IMR-90 (cell line): ENCODE data around the gene RPS6KA3. TPM values are rescaled to one million over a fixed set of nuclear protein-coding genes. Genes with fewer than 3 reads are reported as not detected.

Source experiments
- ATAC-seq: fragments of 200-7000 bp; cut with Tn5 transposase; 2 replicates; pipeline ENCODE4 v1.9.1; 2020; ENCODE audit warnings: low read depth, mild to moderate bottlenecking, moderate library complexity
- BruUV-seq: library from RNA; stranded (reverse); fragments of 400-500 nt; replicated peaks from 2 replicates; lab custom pipeline; 2021; lab: Mats Ljungman, UMichigan
- CTCF ChIA-PET: fragments of 300-600 bp; formaldehyde crosslinking; extraction: SDS; loops from one replicate; lab custom pipeline; 2021; ENCODE audit warnings: antibody characterized with exemption; lab: Yijun Ruan, JAX
- POLR2A ChIA-PET: fragments of 300-600 bp; sonication (Branson Sonifier 250); formaldehyde crosslinking; loops from one replicate; lab custom pipeline; 2022; ENCODE audit warnings: antibody characterized with exemption; ENCODE audit not compliant: unreplicated experiment; lab: Charles Lee
- DNase-seq: peaks from one replicate; pipeline ENCODE4 v3.0.0; 2013
- H2AFZ ChIP-seq: replicated peaks from 2 replicates; pipeline ENCODE3; 2013; ENCODE audit warnings: low read length, mild to moderate bottlenecking; ENCODE audit not compliant: poor library complexity
- H2AK5ac ChIP-seq: 2 replicates; pipeline ENCODE4 v1.6.1; 2013; ENCODE audit warnings: low read depth, low read length, inconsistent platforms
- H2AK9ac ChIP-seq: replicated peaks from 2 replicates; pipeline ENCODE3; 2013; ENCODE audit warnings: mild to moderate bottlenecking, low read depth, low read length, moderate library complexity; ENCODE audit not compliant: poor library complexity
- H2BK120ac ChIP-seq: 2 replicates; pipeline ENCODE4 v1.6.1; 2013; ENCODE audit warnings: low read depth, low read length, inconsistent platforms
- H2BK15ac ChIP-seq: 3 replicates; pipeline ENCODE4 v1.6.1; 2013; ENCODE audit warnings: low read depth, low read length, inconsistent platforms
- H2BK20ac ChIP-seq: 2 replicates; pipeline ENCODE4 v1.6.1; 2013; ENCODE audit warnings: low read depth, mild to moderate bottlenecking, inconsistent platforms, low read length, moderate library complexity
- H2BK5ac ChIP-seq: 2 replicates; pipeline ENCODE4 v1.6.1; 2013; ENCODE audit warnings: mild to moderate bottlenecking, low read depth, low read length, inconsistent platforms; ENCODE audit not compliant: poor library complexity, severe bottlenecking
- H3K14ac ChIP-seq: replicated peaks from 2 replicates; pipeline ENCODE4 v1.6.1; 2013; ENCODE audit warnings: low read depth, low read length, inconsistent platforms
- H3K18ac ChIP-seq: 2 replicates; pipeline ENCODE4 v1.6.1; 2013; ENCODE audit warnings: low read depth, low read length, control low read depth
- H3K23ac ChIP-seq: 2 replicates; pipeline ENCODE4 v1.6.1; 2013; ENCODE audit warnings: low read depth, low read length, inconsistent platforms
- H3K27ac ChIP-seq: 2 replicates; pipeline ENCODE4 v1.5.1; 2013; ENCODE audit warnings: mild to moderate bottlenecking, control low read depth, low read length; ENCODE audit not compliant: insufficient read depth
- H3K27me3 ChIP-seq: 2 replicates; pipeline ENCODE4 v1.6.1; 2013; ENCODE audit warnings: low read length; ENCODE audit not compliant: control insufficient read depth, insufficient read depth
- H3K36me3 ChIP-seq: 2 replicates; pipeline ENCODE4 v1.6.1; 2013; ENCODE audit warnings: low read length, mixed read lengths; ENCODE audit not compliant: control insufficient read depth, insufficient read depth
- H3K4ac ChIP-seq: 2 replicates; pipeline ENCODE4 v1.6.1; 2013; ENCODE audit warnings: low read depth, low read length, inconsistent platforms
- H3K4me1 ChIP-seq: 2 replicates; pipeline ENCODE4 v1.6.1; 2013; ENCODE audit warnings: low read length, mixed read lengths; ENCODE audit not compliant: control insufficient read depth, insufficient read depth
- H3K4me2 ChIP-seq: 2 replicates; pipeline ENCODE4 v1.6.1; 2013; ENCODE audit warnings: low read depth, mild to moderate bottlenecking, control low read depth, low read length, moderate library complexity
- H3K4me3 ChIP-seq: 2 replicates; pipeline ENCODE4 v1.5.1; 2013; ENCODE audit warnings: low read depth, mild to moderate bottlenecking, control low read depth, low read length, moderate library complexity; ENCODE audit not compliant: insufficient read depth
- H3K56ac ChIP-seq: 2 replicates; pipeline ENCODE4 v1.6.1; 2013; ENCODE audit warnings: low read length, inconsistent platforms; ENCODE audit not compliant: insufficient read depth; ENCODE audit errors: extremely low read depth
- H3K79me1 ChIP-seq, 2 experiments: 2 replicates each; pipeline ENCODE4 v1.6.1; 2013; ENCODE audit warnings: low read length in 2 of 2, inconsistent platforms in 1 of 2, low read depth in 1 of 2
- H3K9ac ChIP-seq: 2 replicates; pipeline ENCODE4 v1.6.1; 2013; ENCODE audit warnings: low read depth, low read length, control low read depth
- H3K9me1 ChIP-seq: 2 replicates; pipeline ENCODE4 v1.6.1; 2013; ENCODE audit warnings: low read length, inconsistent platforms; ENCODE audit not compliant: insufficient read depth
- H3K9me3 ChIP-seq: 2 replicates; pipeline ENCODE4 v1.6.1; 2013; ENCODE audit warnings: low read length; ENCODE audit not compliant: control insufficient read depth, insufficient read depth
- H4K20me1 ChIP-seq: 2 replicates; pipeline ENCODE4 v1.6.1; 2013; ENCODE audit warnings: low read length, inconsistent platforms; ENCODE audit not compliant: insufficient read depth
- H4K5ac ChIP-seq: 2 replicates; pipeline ENCODE4 v1.6.1; 2013; ENCODE audit warnings: mild to moderate bottlenecking, low read depth, low read length, control low read depth
- H4K8ac ChIP-seq, 2 experiments: 2 replicates each; pipeline ENCODE4 v1.6.1; 2013; ENCODE audit warnings: low read depth in 2 of 2, low read length in 2 of 2, control low read depth in 1 of 2, inconsistent platforms in 1 of 2
- H4K91ac ChIP-seq: 2 replicates; pipeline ENCODE4 v1.6.1; 2013; ENCODE audit warnings: low read depth, low read length, inconsistent platforms; ENCODE audit not compliant: insufficient read depth
- FOS ChIP-seq: fragments of 150-350 bp; IDR thresholded peaks from 2 replicates; pipeline ENCODE4 v1.6.1; 2016; ENCODE audit warnings: low read depth, low read length
- WGBS, 2 experiments: methylation state at CpG; one replicate each; pipeline versions ENCODE4 v1.1.5 to v1.1.7; 2013; ENCODE audit warnings: missing lambda C conversion rate in 2 of 2; ENCODE audit not compliant: insufficient read length in 1 of 2; ENCODE audit errors: extremely low coverage in 2 of 2; 5-methylcytosine and 5-hydroxymethylcytosine counted together
- dilution Hi-C: fragments of 300-500 bp; cut with HindIII; formaldehyde crosslinking; loops from one replicate; pipeline ENCODE4 v1.14.3; 2018; ENCODE audit warnings: low sequenced_read_pairs; ENCODE audit not compliant: unreplicated experiment
- in situ Hi-C: fragments of 300-500 bp; cut with MboI; formaldehyde crosslinking; loops from 3 replicates; pipeline ENCODE4 v1.14.3; 2019; ENCODE audit warnings: low sequenced_read_pairs, inconsistent platforms, mixed read lengths
- intact Hi-C: fragments of 100-400 bp; cut with micrococcal nuclease; formaldehyde crosslinking; loops from 2 replicates; pipeline ENCODE4 v1.10.0; 2022
- polyA plus RNA-seq, 3 experiments: library from polyadenylated mRNA; depleted of rRNA; stranded (reverse); fragments of >200 nt; gene quantifications; 2 replicates each; pipeline ENCODE4 v1.2.3, GENCODE V29; 2012; ENCODE audit warnings: low replicate concordance in 1 of 3
- total RNA-seq: library from RNA; depleted of rRNA; stranded (reverse); fragments of >200 nt; gene quantifications from 2 replicates; pipeline ENCODE4 v1.2.3, GENCODE V29; 2012

Gene RPS6KA3
- total and polyA plus RNA-seq, 2 of the 4 experiments (the other 2 are of a cell fraction) = 20.8 to 43.9 TPM

DNA sequence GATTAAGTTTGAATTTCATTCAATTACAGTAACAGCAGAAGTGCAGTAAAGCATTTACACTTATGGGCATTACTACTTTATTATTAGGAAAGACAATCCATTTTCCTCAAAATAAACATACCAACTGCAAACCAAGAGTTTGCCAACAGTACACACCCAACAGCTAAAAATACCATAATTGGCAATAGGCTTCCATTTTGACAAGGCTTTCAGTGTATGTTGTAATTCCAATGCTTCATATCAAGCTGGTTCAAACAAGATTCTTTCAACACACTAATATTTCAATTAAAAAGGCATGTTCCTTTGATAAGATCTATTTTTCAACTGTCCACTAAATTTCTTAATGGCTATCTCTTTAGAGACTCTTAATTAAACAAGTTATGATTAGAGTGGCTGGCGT, 137.2 kb downstream of the RPS6KA3 start:
- no peaks in the 10 kb centered on the region for H3K9me3 ChIP-seq
- BruUV-seq = no TSS peak
- no peak overlapping the region for H3K18ac ChIP-seq
- peaks cover 24% of the 10 kb centered on the region for H3K36me3 ChIP-seq
- H2BK15ac ChIP-seq = no peak overlapping the region
- in situ Hi-C loops (no loop called here), intact Hi-C loops (loop anchor here (10.0 kb wide), 2 partner anchors 585 to 755 kb away; no protein-coding TSS in a partner anchor), dilution Hi-C loops (no loop called here)
- no peaks in the 10 kb centered on the region for H3K4me1 ChIP-seq
- H3K27me3 ChIP-seq = no peaks in the 10 kb centered on the region
- H2BK20ac ChIP-seq = no peak overlapping the region
- H3K14ac ChIP-seq = no peak overlapping the region
- DNase-seq (no peak), ATAC-seq (no peak)
- no peak overlapping the region for H2AK5ac ChIP-seq
- H4K8ac ChIP-seq = no peak overlapping the region
- no peaks in the 10 kb centered on the region for H4K20me1 ChIP-seq
- POLR2A ChIA-PET = no interaction called here
- no peak overlapping the region for H4K5ac ChIP-seq
- no peak overlapping the region for H4K91ac ChIP-seq
- TF ChIP-seq FOS = no peak
- no CpG with 5 or more reads among the region's 1 CpG for WGBS, 2 experiments
- no peak overlapping the region for H2AFZ ChIP-seq
- no peak overlapping the region for H3K27ac ChIP-seq
- no peak overlapping the region for H3K9ac ChIP-seq
- no peak overlapping the region for H3K4me3 ChIP-seq
- no peak overlapping the region for H3K4ac ChIP-seq
- CTCF ChIA-PET = no interaction called here
- H2BK120ac ChIP-seq = no peak overlapping the region
- no peak overlapping the region for H3K23ac ChIP-seq
- no peak overlapping the region for H2AK9ac ChIP-seq
- no peak overlapping the region for H2BK5ac ChIP-seq
- no peak overlapping the region for H3K4me2 ChIP-seq
- peaks cover 6% of the 10 kb centered on the region in 2 experiments; a peak in 2 of 4 replicates for H3K79me1 ChIP-seq
- no peaks in the 10 kb centered on the region for H3K9me1 ChIP-seq
- no peak overlapping the region for H3K56ac ChIP-seq
